Left lobe of liver (tissue), 2 donors: ENCODE data around the gene FCMR. TPM values are rescaled to one million over a fixed set of nuclear protein-coding genes. Genes with fewer than 3 reads are reported as not detected.

Source experiments
- ATAC-seq: fragments of 200-7000 bp; cut with Tn5 transposase; one replicate; pipeline ENCODE4 v1.9.1; 2020; ENCODE audit warnings: mild to moderate bottlenecking, moderate library complexity
- DNase-seq: peaks from one replicate; pipeline ENCODE4 v3.0.0-alpha.2; 2020; ENCODE audit warnings: low spot score
- total RNA-seq: library from RNA; stranded (reverse); gene quantifications from one replicate; pipeline ENCODE4 v1.2.1, GENCODE V29; 2021
- donor health status: DM: no; HTN: no; CAD: no; lungs with moderate emphysema.
- donor health status: DM: no; HTN: yes; CAD: no.

Gene FCMR
- total RNA-seq: 1.3 TPM

- ATAC-seq: peak; percentile 45
- DNase-seq: no peak
Measured at GRCh38 chr1:206921772-206922265, at the start of gene FCMR. TSS of gene FCMR (minus strand) at chr1:206921941. CDS start at chr1:206921854, 87 bp downstream.

GRCh38 chr1:206971029-206971655 is 49.4 kb upstream of the FCMR start:
- ATAC-seq: no peak
- DNase-seq: no peak

GRCh38 chr1:206970446-206970845 is 48.7 kb upstream of the FCMR start, which contains the start of gene FCAMR:
TSS of gene FCAMR (minus strand) at chr1:206970460. CDS start at chr1:206970125, 335 bp downstream.
- ATAC-seq: peak; percentile 81
- peak; percentile 78 for DNase-seq

- peak; percentile 74 for ATAC-seq
- peak; percentile 61 for DNase-seq
Measured at GRCh38 chr1:206969090-206969489, 47.3 kb upstream of the FCMR start.

- no peak for ATAC-seq
Measured at GRCh38 chr1:206967096-206967849, 45.5 kb upstream of the FCMR start.

GRCh38 chr1:206965781-206966180 is 44.0 kb upstream of the FCMR start:
- ATAC-seq: no peak
- DNase-seq: no peak

More at GRCh38 chr1:206967096-206967849, 45.5 kb upstream of the FCMR start:
- DNase-seq: no peak

- DNase-seq (no peak), ATAC-seq (no peak)
Measured at GRCh38 chr1:206963740-206964139, 42.0 kb upstream of the FCMR start.

- DNase-seq (no peak), ATAC-seq (no peak)
Measured at GRCh38 chr1:206963119-206963712, 41.5 kb upstream of the FCMR start.

- no peak for DNase-seq
- no peak for ATAC-seq
Measured at GRCh38 chr1:206962272-206962671, 40.5 kb upstream of the FCMR start.

GRCh38 chr1:206961668-206962067 is 39.9 kb upstream of the FCMR start:
- ATAC-seq: no peak

GRCh38 chr1:206960676-206961386 is 39.1 kb upstream of the FCMR start:
- peak; percentile 45 for ATAC-seq

More at GRCh38 chr1:206961668-206962067, 39.9 kb upstream of the FCMR start:
- no peak for DNase-seq

GRCh38 chr1:206958144-206958543 is 36.4 kb upstream of the FCMR start:
- DNase-seq: no peak
- ATAC-seq: no peak

More at GRCh38 chr1:206960676-206961386, 39.1 kb upstream of the FCMR start:
- no peak for DNase-seq

- DNase-seq (no peak), ATAC-seq (no peak)
Measured at GRCh38 chr1:206957639-206958038, 35.9 kb upstream of the FCMR start.

GRCh38 chr1:206955476-206956451 is 34.0 kb upstream of the FCMR start:
- peak; percentile 69 for ATAC-seq

GRCh38 chr1:206954459-206955342 is 33.0 kb upstream of the FCMR start:
- DNase-seq: no peak
- ATAC-seq: no peak

More at GRCh38 chr1:206955476-206956451, 34.0 kb upstream of the FCMR start:
- DNase-seq: peak; percentile 73

GRCh38 chr1:206953626-206954025 is 31.9 kb upstream of the FCMR start:
- DNase-seq (no peak), ATAC-seq (no peak)

- no peak for ATAC-seq
- DNase-seq: no peak
Measured at GRCh38 chr1:206953126-206953525, 31.4 kb upstream of the FCMR start.

GRCh38 chr1:206952171-206952570 is 30.4 kb upstream of the FCMR start:
- DNase-seq: no peak
- ATAC-seq: no peak
